T1000 (cell line): ENCODE data around the gene TNNI3.
A peak's percentile ranks its signal among the peaks of the same experiment; 100 is the strongest.
"Not testable (repeated sequence)": the region's sequence is repeated elsewhere in the genome, so short reads cannot be mapped to it uniquely, and the experiment has no call there.

Experiments
- DNase-seq: peaks from one replicate; lab custom pipeline; 2025; ENCODE audit warnings: mixed read lengths; lab: John Stamatoyannopoulos, UW

The TNNI3 gene

GRCh38 chr19:55157064-55157908, at the start of gene TNNI3:
Gene TNNI3, minus strand, starts transcription at chr19:55157732. Its CDS starts 143 bp downstream, at chr19:55157589.
- DNase-seq, result no peak

- DNase-seq, result peak; percentile 68
Measured at GRCh38 chr19:55206664-55207500, 49.4 kb upstream of the TNNI3 start.

- not testable (repeated sequence) for DNase-seq
Measured at GRCh38 chr19:55202199-55202598, 44.7 kb upstream of the TNNI3 start.

- no peak for DNase-seq
Measured at GRCh38 chr19:55199620-55200204, 42.2 kb upstream of the TNNI3 start.

- no peak for DNase-seq
Measured at GRCh38 chr19:55198651-55199050, 41.1 kb upstream of the TNNI3 start.

- DNase-seq, result no peak
Measured at GRCh38 chr19:55197528-55197927, 40.0 kb upstream of the TNNI3 start.

- DNase-seq, result no peak
Measured at GRCh38 chr19:55196803-55197202, 39.3 kb upstream of the TNNI3 start.

- DNase-seq, result no peak
Measured at GRCh38 chr19:55193481-55193880, 35.9 kb upstream of the TNNI3 start.

- DNase-seq, result peak; percentile 71
Measured at GRCh38 chr19:55189403-55189835, 31.9 kb upstream of the TNNI3 start.

- no peak for DNase-seq
Measured at GRCh38 chr19:55188625-55189024, 31.1 kb upstream of the TNNI3 start.

GRCh38 chr19:55186080-55186479, 28.5 kb upstream of the TNNI3 start:
- DNase-seq, result no peak

- no peak for DNase-seq
Measured at GRCh38 chr19:55181740-55182139, 24.2 kb upstream of the TNNI3 start.

- DNase-seq, result no peak
Measured at GRCh38 chr19:55179606-55180484, 22.3 kb upstream of the TNNI3 start, which contains the start of gene SYT5. Gene SYT5, minus strand, starts transcription at chr19:55180289. Its CDS starts 1,248 bp downstream, at chr19:55179041.

GRCh38 chr19:55178781-55179599, 21.5 kb upstream of the TNNI3 start:
- DNase-seq, result peak; percentile 43

- DNase-seq, result no peak
Measured at GRCh38 chr19:55176076-55176475, 18.5 kb upstream of the TNNI3 start.

- DNase-seq, result no peak
Measured at GRCh38 chr19:55175117-55175867, 17.8 kb upstream of the TNNI3 start.

GRCh38 chr19:55174425-55175116, 17.0 kb upstream of the TNNI3 start:
- DNase-seq, result no peak

- peak; percentile 61 for DNase-seq
Measured at GRCh38 chr19:55173714-55174409, 16.3 kb upstream of the TNNI3 start.
